Liver (tissue), 9 donors: ENCODE results near the gene SAMD1. TPM values are rescaled to one million over a fixed set of nuclear protein-coding genes. Genes with fewer than 3 reads are reported as not detected.
"Not testable (repeated sequence)": the region's sequence is repeated elsewhere in the genome, so short reads cannot be mapped to it uniquely, and the experiment has no call there.

Experiments
- DNase-seq: peaks from one replicate; pipeline ENCODE4 v3.0.0-alpha.2; 2017; ENCODE audit warnings: low spot score
- H3K27ac ChIP-seq, 2 donors: one replicate each; pipeline ENCODE4 v1.7.0; 2013; ENCODE audit warnings: inconsistent platforms in 2 of 2, low read length in 2 of 2, control low read depth in 1 of 2, low read depth in 1 of 2, mild to moderate bottlenecking in 1 of 2
- H3K27me3 ChIP-seq, 4 donors: one replicate each; pipeline versions ENCODE4 v1.6.1 to v1.7.0; 2013; ENCODE audit warnings: low read length in 3 of 4, inconsistent platforms in 1 of 4, mild to moderate bottlenecking in 1 of 4, moderate library complexity in 1 of 4; ENCODE audit not compliant: control insufficient read depth in 4 of 4, insufficient read depth in 4 of 4
- H3K36me3 ChIP-seq, 4 donors: one replicate each; pipeline versions ENCODE4 v1.6.1 to v1.7.0; 2013; ENCODE audit warnings: low read length in 3 of 4, mild to moderate bottlenecking in 3 of 4, low read depth in 1 of 4, moderate library complexity in 1 of 4; ENCODE audit not compliant: control insufficient read depth in 4 of 4, insufficient read depth in 3 of 4
- H3K4me1 ChIP-seq, 4 donors: one replicate each; pipeline versions ENCODE4 v1.6.1 to v1.7.0; 2013; ENCODE audit warnings: low read length in 3 of 4, mild to moderate bottlenecking in 3 of 4, moderate library complexity in 1 of 4; ENCODE audit not compliant: control insufficient read depth in 4 of 4, insufficient read depth in 4 of 4
- H3K4me3 ChIP-seq, 3 donors: one replicate each; pipeline versions ENCODE4 v1.6.1 to v1.7.0; 2013; ENCODE audit warnings: low read length in 3 of 3, control low read depth in 1 of 3, low read depth in 1 of 3, mild to moderate bottlenecking in 1 of 3
- H3K9ac ChIP-seq, 2 donors: one replicate each; pipeline ENCODE4 v1.7.0; 2013; ENCODE audit warnings: low read length in 2 of 2, mild to moderate bottlenecking in 2 of 2, moderate library complexity in 2 of 2, control low read depth in 1 of 2, low read depth in 1 of 2
- H3K9me3 ChIP-seq, 4 donors: one replicate each; pipeline versions ENCODE4 v1.6.1 to v1.7.0; 2013; ENCODE audit warnings: low read length in 3 of 4; ENCODE audit not compliant: control insufficient read depth in 4 of 4
- FOXA2 ChIP-seq: IDR thresholded peaks from 2 replicates; pipeline ENCODE4 v1.6.1; 2016; ENCODE audit warnings: antibody characterized with exemption
- GABPA ChIP-seq, 2 donors: IDR thresholded peaks in 1 of 2; conservative IDR thresholded peaks in 1 of 2; 2 replicates each; pipeline ENCODE4 v1.6.1; 2016; ENCODE audit warnings: antibody characterized with exemption in 2 of 2, mild to moderate bottlenecking in 1 of 2, moderate library complexity in 1 of 2
- JUND ChIP-seq, 2 donors: IDR thresholded peaks; 2 replicates each; pipeline ENCODE4 v1.6.1; 2016; ENCODE audit warnings: antibody characterized with exemption in 2 of 2
- RAD21 ChIP-seq, 2 donors: IDR thresholded peaks; 2 replicates each; pipeline ENCODE4 v1.6.1; 2016; ENCODE audit warnings: antibody characterized with exemption in 2 of 2, mild to moderate bottlenecking in 2 of 2
- RXRA ChIP-seq, 2 donors: IDR thresholded peaks; 2 replicates each; pipeline ENCODE4 v1.6.1; 2017 to 2018; ENCODE audit warnings: antibody characterized with exemption in 2 of 2, mild to moderate bottlenecking in 1 of 2
- WGBS: extraction: QIAGEN DNeasy Blood & Tissue Kit; methylation state at CpG from one replicate; pipeline ENCODE4 v1.1.7; 2013; 5-methylcytosine and 5-hydroxymethylcytosine counted together
- polyA plus RNA-seq, 2 donors: library from polyadenylated mRNA; stranded (reverse) in 1 of 2; unstranded in 1 of 2; fragments of 200-250 nt in 1 of 2; fragments of >200 nt in 1 of 2; fragmentation: Nextera tagmentation in 1 of 2; extraction: Ambion mirVana in 1 of 2; gene quantifications; one replicate each; pipeline versions ENCODE4 v1.2.1 to v1.2.3, GENCODE V29; 2013 to 2015
- total RNA-seq, 2 donors: library from RNA; depleted of rRNA; stranded (reverse); fragments of >200 nt; gene quantifications; one replicate each; pipeline ENCODE4 v1.2.3, GENCODE V29; 2014
- TF ChIP-seq, protein P1 (sequence below): fragments of 150-350 bp; IDR thresholded peaks from 2 replicates; pipeline ENCODE4 v1.5.1; 2017; ENCODE audit warnings: improper control_type of control experiment, low read depth, low read length; ENCODE audit not compliant: missing input control
- TF ChIP-seq, protein P2 (sequence below): IDR thresholded peaks from 2 replicates; pipeline ENCODE4 v1.6.1; 2016; ENCODE audit warnings: antibody characterized with exemption
- donor health status: healthy.
- donor health status: healthy.
- donor health status: healthy.
- donor health status: healthy.
- donor health status: healthy.

Gene SAMD1
- total and polyA plus RNA-seq, 4 donors = 2.1 to 33.0 (median 9.0) TPM

- H3K27ac ChIP-seq = no peak overlapping the region
- H3K4me1 ChIP-seq = no peaks in the 10 kb centered on the region
- H3K27me3 ChIP-seq = no peaks in the 10 kb centered on the region
- no peaks in the 10 kb centered on the region for H3K9me3 ChIP-seq
- H3K4me3 ChIP-seq = no peak overlapping the region
- peak; percentile 78 for DNase-seq
- peaks cover 0 to 5% (median 2%) of the 10 kb centered on the region in 4 donors for H3K36me3 ChIP-seq
- H3K9ac ChIP-seq = no peak overlapping the region
- WGBS = 78% methylated on average over 8 of the region's 8 CpGs
- peak; percentile 64 to 79 for TF ChIP-seq RAD21 (IDR thresholded peaks at IDR 0.05)
- no peak for TF ChIP-seq FOXA2
- TF ChIP-seq JUND (IDR thresholded peaks at IDR 0.05) = no peak
- TF ChIP-seq, protein P1, sequence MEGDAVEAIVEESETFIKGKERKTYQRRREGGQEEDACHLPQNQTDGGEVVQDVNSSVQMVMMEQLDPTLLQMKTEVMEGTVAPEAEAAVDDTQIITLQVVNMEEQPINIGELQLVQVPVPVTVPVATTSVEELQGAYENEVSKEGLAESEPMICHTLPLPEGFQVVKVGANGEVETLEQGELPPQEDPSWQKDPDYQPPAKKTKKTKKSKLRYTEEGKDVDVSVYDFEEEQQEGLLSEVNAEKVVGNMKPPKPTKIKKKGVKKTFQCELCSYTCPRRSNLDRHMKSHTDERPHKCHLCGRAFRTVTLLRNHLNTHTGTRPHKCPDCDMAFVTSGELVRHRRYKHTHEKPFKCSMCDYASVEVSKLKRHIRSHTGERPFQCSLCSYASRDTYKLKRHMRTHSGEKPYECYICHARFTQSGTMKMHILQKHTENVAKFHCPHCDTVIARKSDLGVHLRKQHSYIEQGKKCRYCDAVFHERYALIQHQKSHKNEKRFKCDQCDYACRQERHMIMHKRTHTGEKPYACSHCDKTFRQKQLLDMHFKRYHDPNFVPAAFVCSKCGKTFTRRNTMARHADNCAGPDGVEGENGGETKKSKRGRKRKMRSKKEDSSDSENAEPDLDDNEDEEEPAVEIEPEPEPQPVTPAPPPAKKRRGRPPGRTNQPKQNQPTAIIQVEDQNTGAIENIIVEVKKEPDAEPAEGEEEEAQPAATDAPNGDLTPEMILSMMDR = peak; percentile 76
- no peak for TF ChIP-seq GABPA (IDR thresholded peaks at IDR 0.05 in 1 of 2, conservative IDR thresholded peaks at IDR 0.05 in 1 of 2)
- TF ChIP-seq, protein P2, sequence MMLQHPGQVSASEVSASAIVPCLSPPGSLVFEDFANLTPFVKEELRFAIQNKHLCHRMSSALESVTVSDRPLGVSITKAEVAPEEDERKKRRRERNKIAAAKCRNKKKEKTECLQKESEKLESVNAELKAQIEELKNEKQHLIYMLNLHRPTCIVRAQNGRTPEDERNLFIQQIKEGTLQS = no peak
- no peak for TF ChIP-seq RXRA (IDR thresholded peaks at IDR 0.05)
These were observed 42.0 kb downstream of the SAMD1 start for GRCh38 chr19:14048443-14049153.

- H3K27ac ChIP-seq, H3K36me3 ChIP-seq, H3K4me3 ChIP-seq, H3K9ac ChIP-seq, H3K9me3 ChIP-seq, DNase-seq, H3K4me1 ChIP-seq, H3K27me3 ChIP-seq: not testable (repeated sequence)
- WGBS = 96% methylated on average over 10 of the region's 10 CpGs
These were observed 42.7 kb downstream of the SAMD1 start for GRCh38 chr19:14047866-14048265.

DNA sequence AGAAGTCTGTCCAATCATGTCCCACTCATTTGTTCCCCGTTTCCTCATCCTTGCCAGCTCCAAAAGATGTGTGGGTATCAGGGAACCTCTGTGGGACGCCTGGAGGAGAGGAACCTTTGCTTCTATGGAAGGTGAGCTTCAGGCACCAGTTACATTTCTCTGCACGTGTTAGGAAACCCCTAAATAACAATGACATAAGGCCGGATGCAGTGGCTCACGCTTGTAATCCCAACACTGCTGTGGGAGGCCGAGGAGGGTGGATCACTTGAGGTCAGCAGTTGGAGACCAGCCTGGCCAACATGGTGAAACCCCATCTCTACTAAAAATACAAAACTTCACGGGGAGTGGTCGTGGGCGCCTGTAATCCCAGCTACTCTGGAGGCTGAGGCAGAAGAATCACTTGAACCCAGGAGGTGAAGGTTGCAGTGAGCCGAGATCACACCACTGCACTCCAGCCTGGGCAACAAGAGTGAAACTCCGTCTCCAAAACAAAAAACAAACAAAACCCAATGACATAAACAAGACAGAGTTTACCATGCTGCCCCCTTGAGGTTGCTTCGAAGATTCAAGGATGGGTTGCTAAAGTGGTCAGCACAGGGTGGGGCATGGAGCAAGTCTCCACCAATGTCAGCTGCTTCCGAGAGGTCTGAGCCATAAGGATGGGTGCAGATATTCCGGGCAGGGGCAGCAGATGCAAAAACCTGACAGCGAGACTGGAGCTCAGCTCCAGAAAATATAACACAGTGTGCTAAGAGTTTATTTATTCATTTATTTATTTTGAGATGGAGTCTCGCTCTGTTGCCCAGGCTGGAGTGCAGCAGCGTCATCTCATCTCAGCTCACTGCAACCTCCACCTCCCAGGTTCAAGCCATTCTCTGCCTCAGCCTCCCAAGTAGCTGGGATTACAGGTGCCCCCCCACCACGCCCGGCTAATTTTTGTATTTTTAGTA, 47.6 kb downstream of the SAMD1 start:
- H3K9ac ChIP-seq, H3K4me1 ChIP-seq, H3K27me3 ChIP-seq, H3K4me3 ChIP-seq, H3K27ac ChIP-seq, H3K36me3 ChIP-seq, H3K9me3 ChIP-seq: not testable (repeated sequence)
- DNase-seq = peak; percentile 57
- TF ChIP-seq RAD21 (IDR thresholded peaks at IDR 0.05) = peak; percentile 65 to 80
- TF ChIP-seq, protein P1 = peak; percentile 43
- 69% methylated on average over 19 of the region's 19 CpGs for WGBS
